WTC11 (cell line): ENCODE data around the gene ERGIC2. TPM values are rescaled to one million over a fixed set of nuclear protein-coding genes. Genes with fewer than 3 reads are reported as not detected.

Experiments used
- ATAC-seq: fragments of 200-7000 bp; cut with Tn5 transposase; 2 replicates; pipeline ENCODE4 v1.10.0; 2021; ENCODE audit warnings: mild to moderate bottlenecking, moderate library complexity
- CTCF ChIA-PET: fragments of 300-600 bp; sonication (Branson Sonifier 250); formaldehyde crosslinking; loops from one replicate; lab custom pipeline; 2021; ENCODE audit warnings: antibody characterized with exemption; lab: Charles Lee
- POLR2A ChIA-PET: fragments of 350-600 bp; sonication (Branson Sonifier 250); formaldehyde crosslinking; loops from one replicate; lab custom pipeline; 2021; ENCODE audit warnings: antibody characterized with exemption; lab: Charles Lee
- DNase-seq: peaks from one replicate; pipeline ENCODE4 v3.0.0; 2021; ENCODE audit warnings: low spot score
- H3K27ac Mint-ChIP-seq: 2 replicates; pipeline ENCODE4 v1.8.0; 2021; ENCODE audit warnings: mixed read lengths
- H3K27me3 Mint-ChIP-seq: 2 replicates; pipeline ENCODE4 v1.8.0; 2021; ENCODE audit warnings: low read depth, mild to moderate bottlenecking, moderate library complexity, mixed read lengths
- H3K36me3 Mint-ChIP-seq: 2 replicates; pipeline ENCODE4 v1.8.0; 2021; ENCODE audit warnings: mixed read lengths
- H3K4me1 Mint-ChIP-seq: 2 replicates; pipeline ENCODE4 v1.8.0; 2022; ENCODE audit warnings: mixed read lengths
- H3K4me3 Mint-ChIP-seq: 2 replicates; pipeline ENCODE4 v1.8.0; 2021; ENCODE audit warnings: mild to moderate bottlenecking, moderate library complexity, mixed read lengths
- H3K9me3 Mint-ChIP-seq: 2 replicates; pipeline ENCODE4 v1.8.0; 2021; ENCODE audit warnings: mixed read lengths
- CBFB ChIP-seq: sonication (generic); formaldehyde crosslinking; IDR thresholded peaks from 2 replicates; pipeline ENCODE4 v1.8.1; 2022; ENCODE audit warnings: mild to moderate bottlenecking, low read depth, missing genetic modification reagents
- CREM ChIP-seq: sonication (generic); formaldehyde crosslinking; IDR thresholded peaks from 2 replicates; pipeline ENCODE4 v1.8.1; 2022; ENCODE audit warnings: mild to moderate bottlenecking, missing genetic modification reagents, moderate library complexity
- CTCF ChIP-seq: fragments of 200-600 bp; IDR thresholded peaks from 2 replicates; pipeline ENCODE4 v1.8.0; 2022; ENCODE audit warnings: antibody characterized with exemption
- ELF4 ChIP-seq: sonication (generic); formaldehyde crosslinking; IDR thresholded peaks from 2 replicates; pipeline ENCODE4 v1.8.1; 2022; ENCODE audit warnings: low read depth, mild to moderate bottlenecking, moderate library complexity, missing genetic modification reagents
- ERG ChIP-seq: fragments of 250-450 bp; sonication (Bioruptor Pico); IDR thresholded peaks from 2 replicates; pipeline ENCODE4 v1.8.0; 2021; ENCODE audit warnings: mild to moderate bottlenecking
- GRHL2 ChIP-seq: fragments of 250-450 bp; sonication (Bioruptor Pico); IDR thresholded peaks from 2 replicates; pipeline ENCODE4 v1.8.0; 2022; ENCODE audit warnings: mild to moderate bottlenecking, moderate library complexity; ENCODE audit not compliant: insufficient replicate concordance, severe bottlenecking
- IRF2 ChIP-seq: sonication (generic); formaldehyde crosslinking; IDR thresholded peaks from 2 replicates; pipeline ENCODE4 v1.8.0; 2022; ENCODE audit warnings: low read depth, missing genetic modification reagents, borderline replicate concordance
- JAZF1 ChIP-seq: fragments of 250-450 bp; sonication (Bioruptor Pico); IDR thresholded peaks from 2 replicates; pipeline ENCODE4 v1.9.0; 2021; ENCODE audit warnings: moderate library complexity, mild to moderate bottlenecking, inconsistent platforms
- NFE2L1 ChIP-seq: sonication (generic); formaldehyde crosslinking; IDR thresholded peaks from 2 replicates; pipeline ENCODE4 v1.8.1; 2023; ENCODE audit warnings: missing genetic modification reagents
- PRDM15 ChIP-seq: sonication (generic); formaldehyde crosslinking; IDR thresholded peaks from 2 replicates; pipeline ENCODE4 v1.8.0; 2022; ENCODE audit warnings: missing genetic modification reagents
- SP1 ChIP-seq: sonication (generic); formaldehyde crosslinking; conservative IDR thresholded peaks from 2 replicates; pipeline ENCODE4 v1.8.1; 2022; ENCODE audit warnings: missing genetic modification reagents
- STAT6 ChIP-seq: sonication (generic); formaldehyde crosslinking; conservative IDR thresholded peaks from 2 replicates; pipeline ENCODE4 v1.8.1; 2023; ENCODE audit warnings: mild to moderate bottlenecking, low read depth, missing genetic modification reagents, moderate library complexity
- TP53 ChIP-seq: sonication (generic); formaldehyde crosslinking; IDR thresholded peaks from 2 replicates; pipeline ENCODE4 v1.8.1; 2023; ENCODE audit warnings: mild to moderate bottlenecking, missing genetic modification reagents
- ZBTB21 ChIP-seq: sonication (generic); formaldehyde crosslinking; IDR thresholded peaks from 2 replicates; pipeline ENCODE4 v1.8.1; 2023; ENCODE audit warnings: mild to moderate bottlenecking, missing genetic modification reagents, borderline replicate concordance
- ZBTB43 ChIP-seq: sonication (generic); formaldehyde crosslinking; IDR thresholded peaks from 2 replicates; pipeline ENCODE4 v1.8.1; 2023; ENCODE audit warnings: mild to moderate bottlenecking, missing genetic modification reagents
- ZNF263 ChIP-seq: sonication (generic); formaldehyde crosslinking; IDR thresholded peaks from 2 replicates; pipeline ENCODE4 v1.8.1; 2022; ENCODE audit warnings: low read depth, mild to moderate bottlenecking, moderate library complexity, missing genetic modification reagents
- ZNF396 ChIP-seq: fragments of 250-450 bp; sonication (Bioruptor Pico); IDR thresholded peaks from 2 replicates; pipeline ENCODE4 v1.8.0; 2021; ENCODE audit warnings: mild to moderate bottlenecking, moderate library complexity, borderline replicate concordance
- ZNF423 ChIP-seq: fragments of 250-450 bp; sonication (Bioruptor Pico); IDR thresholded peaks from 2 replicates; pipeline ENCODE4 v2.1.2; 2022; ENCODE audit warnings: mild to moderate bottlenecking, moderate library complexity
- ZNF425 ChIP-seq: fragments of 250-450 bp; sonication (Bioruptor Pico); conservative IDR thresholded peaks from 2 replicates; pipeline ENCODE4 v1.9.0; 2021; ENCODE audit warnings: mild to moderate bottlenecking
- ZNF671 ChIP-seq: fragments of 250-450 bp; sonication (Bioruptor Pico); IDR thresholded peaks from 2 replicates; pipeline ENCODE4 v1.8.0; 2021; ENCODE audit warnings: mild to moderate bottlenecking
- ZSCAN18 ChIP-seq: fragments of 250-450 bp; sonication (Bioruptor Pico); IDR thresholded peaks from 2 replicates; pipeline ENCODE4 v2.1.2; 2022; ENCODE audit warnings: mild to moderate bottlenecking, moderate library complexity
- total RNA-seq: library from RNA; stranded (reverse); gene quantifications from 3 replicates; pipeline ENCODE4 v1.2.3, GENCODE V29; 2021

The ERGIC2 gene
- total RNA-seq, 1 experiment from 2014 or later: 51.4 TPM

- TF ChIP-seq ZNF425: no peak
- no peak for TF ChIP-seq ELF4 (CRISPR knock-in tag)
- TF ChIP-seq TP53 (CRISPR knock-in tag): no peak
- no peak for TF ChIP-seq ZBTB43
- TF ChIP-seq GRHL2 (CRISPR knock-in tag): no peak
- no peak for TF ChIP-seq SP1 (CRISPR knock-in tag)
- TF ChIP-seq ZNF263 (CRISPR knock-in tag): no peak
- no peak for TF ChIP-seq STAT6
- no peak for TF ChIP-seq PRDM15 (CRISPR knock-in tag)
- no peak for TF ChIP-seq IRF2 (CRISPR knock-in tag)
- no peak for TF ChIP-seq ZBTB21 (CRISPR knock-in tag)
- TF ChIP-seq ZSCAN18 (CRISPR knock-in tag): no peak
- no peak for TF ChIP-seq NFE2L1 (CRISPR knock-in tag)
These were observed 46.0 kb downstream of the ERGIC2 start (continued) for GRCh38 chr12:29334937-29335336.

- no peaks in the 10 kb centered on the region for H3K9me3 Mint-ChIP-seq
- H3K36me3 Mint-ChIP-seq: peaks cover 7% of the 10 kb centered on the region; the same call in 1 of the 2 replicates
- H3K27ac Mint-ChIP-seq: no peak overlapping the region
- no peak overlapping the region for H3K4me3 Mint-ChIP-seq
- DNase-seq (no peak), ATAC-seq (no peak)
- H3K27me3 Mint-ChIP-seq: no peaks in the 10 kb centered on the region
- CTCF ChIA-PET: no interaction called here
- H3K4me1 Mint-ChIP-seq: no peaks in the 10 kb centered on the region
- POLR2A ChIA-PET: no interaction called here
- TF ChIP-seq JAZF1 (CRISPR knock-in tag) (no peak), CTCF (no peak), CBFB (CRISPR knock-in tag) (no peak), ZNF396 (CRISPR knock-in tag) (no peak), ZNF671 (CRISPR knock-in tag) (no peak), ZNF423 (no peak), ERG (CRISPR knock-in tag) (no peak), CREM (no peak), GRHL2 (CRISPR knock-in tag) (no peak)
These were observed 47.8 kb downstream of the ERGIC2 start for GRCh38 chr12:29333178-29333577.
